ENCODE data around the gene GFOD2.

Gene GFOD2

DNA sequence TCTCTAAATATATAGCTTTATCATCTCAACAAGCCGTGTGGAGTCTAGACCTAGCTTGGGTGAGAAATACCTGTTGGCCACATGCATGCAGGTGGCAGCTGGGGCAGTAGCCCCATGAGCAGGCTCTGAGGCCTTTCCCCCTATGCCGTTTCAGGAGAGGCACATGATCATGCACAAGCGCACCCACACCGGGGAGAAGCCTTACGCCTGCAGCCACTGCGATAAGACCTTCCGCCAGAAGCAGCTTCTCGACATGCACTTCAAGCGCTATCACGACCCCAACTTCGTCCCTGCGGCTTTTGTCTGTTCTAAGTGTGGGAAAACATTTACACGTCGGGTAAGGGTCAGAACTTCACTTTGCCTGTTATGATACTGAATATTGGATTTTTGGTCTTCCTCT lies 90.9 kb downstream of the GFOD2 start:
- DNase-seq = no peak
